Measurements from ENCODE around the gene DNMBP. TPM values are rescaled to one million over a fixed set of nuclear protein-coding genes. Genes with fewer than 3 reads are reported as not detected.

The DNMBP gene
- total RNA-seq, 1 donor from 2014 or later = 26.7 TPM

GRCh38 chr10:99984211-99985034, 25.3 kb downstream of the DNMBP start:
- H3F3A ChIP-seq (ENCODE audit: low read depth) = no peaks in the 10 kb centered on the region
- no peak overlapping the region for H3K4me2 ChIP-seq
- peaks cover 5% of the 10 kb centered on the region for H3K27me3 Mint-ChIP-seq (ENCODE audit: insufficient read depth, low read depth)
- no peaks in the 10 kb centered on the region for H3K36me3 ChIP-seq
- H3K27ac ChIP-seq = no peak overlapping the region
- H3K4me1 Mint-ChIP-seq = peaks cover 23% of the 10 kb centered on the region
- H3K79me2 ChIP-seq (ENCODE audit: low read depth) = no peaks in the 10 kb centered on the region
- no peaks in the 10 kb centered on the region for H4K20me1 ChIP-seq (ENCODE audit: low read depth)
- no peak overlapping the region for H2AFZ ChIP-seq (replicated peaks)
- H3K9me3 ChIP-seq (ENCODE audit: low read depth) = no peaks in the 10 kb centered on the region
- peaks cover 7% of the 10 kb centered on the region for H3K4me1 ChIP-seq
- DNase-seq (ENCODE audit: low spot score) = no peak
- no peaks in the 10 kb centered on the region for H3K36me3 Mint-ChIP-seq
- H3K4me3 ChIP-seq = no peak overlapping the region
- no peak overlapping the region for H3K9ac ChIP-seq
- no peak overlapping the region for H3K27ac Mint-ChIP-seq
- no peaks in the 10 kb centered on the region for H3K9me3 Mint-ChIP-seq
- no peak for TF ChIP-seq EZH2 (IDR thresholded peaks at IDR 0.05)
- no peaks in the 10 kb centered on the region for H3K27me3 ChIP-seq
- no peak overlapping the region for H3K4me3 Mint-ChIP-seq

GRCh38 chr10:99983280-99983988, 26.3 kb downstream of the DNMBP start:
- Histone ChIP-seq H3K4me3 (no peak overlapping the region), H4K20me1 (ENCODE audit: low read depth) (no peaks in the 10 kb centered on the region), H3K36me3 (no peaks in the 10 kb centered on the region), H3K9me3 (ENCODE audit: low read depth) (no peaks in the 10 kb centered on the region), H3K4me1 (peaks cover 16% of the 10 kb centered on the region), H3K27ac (no peak overlapping the region), H3F3A (ENCODE audit: low read depth) (no peaks in the 10 kb centered on the region), H2AFZ (replicated peaks) (no peak overlapping the region), H3K4me2 (no peak overlapping the region), H3K9ac (no peak overlapping the region), H3K79me2 (ENCODE audit: low read depth) (no peaks in the 10 kb centered on the region), H3K27me3 (no peaks in the 10 kb centered on the region)
- DNase-seq (ENCODE audit: low spot score) = no peak
- Mint-ChIP-seq H3K4me3 (no peak overlapping the region), H3K27ac (no peak overlapping the region), H3K9me3 (no peaks in the 10 kb centered on the region), H3K27me3 (ENCODE audit: insufficient read depth, low read depth) (peaks cover 5% of the 10 kb centered on the region), H3K36me3 (no peaks in the 10 kb centered on the region), H3K4me1 (peaks cover 28% of the 10 kb centered on the region)
- no peak for TF ChIP-seq CTCF (IDR thresholded peaks at IDR 0.05)

- Histone ChIP-seq H3K9ac (no peak overlapping the region), H3K27ac (no peak overlapping the region)
- no peaks in the 10 kb centered on the region for H3K9me3 Mint-ChIP-seq
Measured at GRCh38 chr10:99982728-99983127, 27.0 kb downstream of the DNMBP start.

More at GRCh38 chr10:99982728-99983127, 27.0 kb downstream of the DNMBP start:
- no peak for TF ChIP-seq EZH2phosphoT487 (IDR thresholded peaks at IDR 0.05)
- TF ChIP-seq EZH2 (IDR thresholded peaks at IDR 0.05) = no peak
- TF ChIP-seq CTCF (IDR thresholded peaks at IDR 0.05) = no peak
- peaks cover 23% of the 10 kb centered on the region for H3K4me1 ChIP-seq
- Mint-ChIP-seq H3K36me3 (no peaks in the 10 kb centered on the region), H3K27ac (no peak overlapping the region), H3K27me3 (ENCODE audit: insufficient read depth, low read depth) (peaks cover 5% of the 10 kb centered on the region), H3K4me1 (peaks cover 33% of the 10 kb centered on the region), H3K4me3 (no peak overlapping the region)
- no peaks in the 10 kb centered on the region for H3K36me3 ChIP-seq
- no peak overlapping the region for H2AFZ ChIP-seq (replicated peaks)
- no peaks in the 10 kb centered on the region for H3K9me3 ChIP-seq (ENCODE audit: low read depth)
- no peak overlapping the region for H3K4me3 ChIP-seq
- no peak overlapping the region for H3K4me2 ChIP-seq
- H3F3A ChIP-seq (ENCODE audit: low read depth) = no peaks in the 10 kb centered on the region
- no peaks in the 10 kb centered on the region for H3K79me2 ChIP-seq (ENCODE audit: low read depth)
- H3K27me3 ChIP-seq = no peaks in the 10 kb centered on the region
- no peak for DNase-seq (ENCODE audit: low spot score)
- H4K20me1 ChIP-seq (ENCODE audit: low read depth) = no peaks in the 10 kb centered on the region

All from neural progenitor cell (in vitro differentiated cells).